T-helper 2 cell treated with Interferon-gamma antibody and Interleukin-4, amounts not matched to agents 100 ng/mL and 5 ng/mL, for 36 hours (primary cell): ENCODE results near the gene FGF18. TPM values are rescaled to one million over a fixed set of nuclear protein-coding genes. Genes with fewer than 3 reads are reported as not detected.

Experiments used
- intact Hi-C: fragments of 100-400 bp; cut with micrococcal nuclease; formaldehyde crosslinking; loops from one replicate; pipeline ENCODE4 v1.15.1; 2023
- total RNA-seq: library from RNA; stranded (reverse); gene quantifications from 2 replicates; pipeline ENCODE4 v1.2.3, GENCODE V29; 2022

FGF18 gene
- total RNA-seq, 1 donor from 2014 or later, result 0.20 TPM

DNA sequence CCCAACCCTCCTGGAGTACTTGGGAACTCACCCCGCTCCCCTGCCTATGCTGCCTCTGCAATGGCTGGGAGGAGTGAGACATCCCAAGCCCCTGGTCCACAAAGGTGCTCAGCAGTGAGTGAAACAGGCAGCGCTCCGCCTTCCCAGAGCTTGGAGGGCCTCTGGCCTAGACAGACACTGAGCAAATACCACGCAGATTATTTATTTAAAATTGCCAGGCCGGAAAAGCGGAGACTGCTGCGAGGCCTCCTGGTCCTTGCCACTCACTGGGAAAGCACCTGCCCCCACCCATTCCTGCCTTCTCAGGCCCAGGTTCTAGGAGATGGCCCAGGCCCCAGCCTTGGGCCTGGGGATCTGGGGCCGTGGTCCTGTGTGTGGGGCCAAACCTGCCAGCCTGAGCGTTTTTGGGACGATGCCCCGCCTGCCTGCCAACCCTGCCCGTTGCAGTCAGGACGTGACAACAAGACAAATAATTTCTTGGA is 17.4 kb downstream of the FGF18 start:
- intact Hi-C loops, result no loop called here

DNA sequence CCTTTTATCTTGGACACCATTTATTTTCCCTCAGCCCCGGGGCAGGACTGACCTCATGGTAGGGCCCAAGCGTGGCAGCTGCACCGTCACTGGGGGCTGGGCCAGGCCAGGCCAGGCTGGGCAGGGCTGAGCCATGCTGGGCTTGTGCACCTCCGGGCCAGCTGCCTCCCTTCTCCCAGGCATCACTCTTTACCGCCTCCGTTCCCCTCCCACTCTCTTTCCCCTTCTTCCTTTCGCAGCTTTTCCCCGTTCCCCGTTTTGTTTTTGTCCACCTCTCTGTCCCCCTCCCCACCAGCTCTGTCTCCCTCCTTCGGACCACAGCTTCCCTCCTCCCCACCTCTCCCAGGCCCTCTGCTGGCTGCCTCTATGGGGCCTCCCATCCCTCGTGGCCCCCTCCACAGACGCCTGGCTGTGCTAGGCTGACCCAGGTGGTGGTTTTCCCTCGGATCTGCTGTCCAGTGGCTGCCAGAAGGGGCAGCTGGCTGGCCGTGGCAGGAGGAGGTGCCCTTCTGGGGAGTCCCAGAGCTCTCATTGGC is 17.9 kb downstream of the FGF18 start:
- intact Hi-C loops, result no loop called here

DNA sequence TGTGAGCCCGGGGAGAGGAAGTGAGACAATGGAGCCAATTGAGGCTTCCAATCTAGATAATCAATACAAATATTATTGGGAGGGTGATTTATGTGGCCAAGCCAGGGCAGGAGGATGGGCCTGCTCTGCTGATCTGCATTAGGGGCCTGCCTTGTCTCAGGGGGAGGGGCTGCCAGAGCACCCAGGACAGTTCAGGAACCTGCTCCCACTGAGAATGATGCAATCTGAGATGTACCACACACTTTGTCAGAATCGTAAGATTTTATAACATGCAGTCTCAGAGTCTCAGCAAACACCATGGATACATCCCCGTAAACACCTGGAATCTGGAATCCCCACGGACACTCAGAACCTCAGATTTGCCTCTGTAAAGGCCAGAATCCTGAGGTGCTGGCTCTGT is 19.3 kb downstream of the FGF18 start:
- intact Hi-C loops, result no loop called here

DNA sequence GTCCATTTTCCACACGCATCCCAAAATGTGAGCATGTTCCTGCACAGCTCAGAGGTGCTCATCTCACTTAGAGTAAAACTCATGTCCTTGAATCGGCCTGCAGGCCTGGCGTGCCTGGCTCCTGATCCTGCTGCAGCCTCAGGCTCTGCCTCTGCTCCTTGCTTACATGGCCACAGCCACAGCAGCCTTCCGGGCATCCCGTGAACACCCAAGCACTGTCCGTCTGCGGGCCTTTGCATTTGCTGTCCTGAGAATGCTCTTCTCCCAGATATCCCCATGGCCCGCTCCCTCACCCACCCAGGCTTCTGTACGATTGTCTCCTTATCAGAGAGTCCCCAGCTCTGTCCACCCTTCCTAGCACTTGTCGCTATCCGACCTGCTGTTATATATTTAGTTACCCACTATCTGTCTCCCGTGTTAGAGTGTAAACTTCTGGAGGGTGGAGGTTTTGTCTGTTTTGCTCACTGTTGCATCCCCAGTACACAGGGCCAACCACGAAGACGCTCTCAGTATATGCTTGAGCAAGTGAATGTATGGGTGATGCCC is 21.9 kb downstream of the FGF18 start:
- intact Hi-C loops, result no loop called here

GRCh38 chr5:171442287-171443042 is 23.0 kb downstream of the FGF18 start:
- intact Hi-C loops, result no loop called here

DNA sequence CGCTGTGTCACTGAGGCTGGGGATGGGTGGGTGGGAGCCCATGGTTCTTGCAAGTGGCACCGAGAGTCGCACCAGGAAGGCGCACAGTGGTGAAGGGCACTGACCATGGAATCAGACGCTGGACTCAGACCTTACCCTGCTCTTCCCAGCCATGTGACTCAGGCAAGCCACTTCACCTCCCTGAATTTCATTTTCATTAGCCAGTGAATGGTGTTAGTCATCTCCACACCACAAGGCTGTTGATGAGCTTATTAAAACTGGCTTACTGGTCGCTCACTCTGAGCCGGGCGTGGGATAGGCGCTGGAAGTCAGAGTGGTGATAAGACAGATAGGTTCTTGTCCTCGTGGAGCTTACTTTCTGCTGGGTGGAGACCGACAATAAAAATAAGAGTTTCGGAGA is 25.1 kb downstream of the FGF18 start:
- intact Hi-C loops, result no loop called here

GRCh38 chr5:171445644-171446516 is 26.4 kb downstream of the FGF18 start:
- intact Hi-C loops, result no loop called here

DNA sequence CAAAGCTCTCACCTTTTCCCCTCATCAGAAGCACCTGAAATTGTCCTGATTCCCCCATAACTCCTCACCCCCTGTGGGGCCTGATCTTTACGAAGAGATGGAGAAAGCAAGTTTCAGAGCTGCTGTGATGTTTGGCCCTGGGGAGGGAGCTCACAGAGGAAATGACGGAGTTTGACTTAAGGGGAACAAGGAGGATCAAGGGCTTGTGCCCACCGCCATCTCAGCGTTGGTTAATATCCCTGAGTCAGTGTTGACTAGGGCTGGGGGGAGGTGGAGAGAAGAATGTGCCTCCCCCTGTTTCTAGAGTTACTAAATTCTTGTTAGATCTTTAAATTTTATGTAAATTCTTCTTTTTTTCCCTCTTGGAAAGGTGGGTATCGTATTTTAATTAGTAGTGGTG is 27.8 kb downstream of the FGF18 start:
- intact Hi-C loops, result no loop called here

- intact Hi-C loops, result no loop called here
Measured at GRCh38 chr5:171449426-171449825, 30.0 kb downstream of the FGF18 start.

DNA sequence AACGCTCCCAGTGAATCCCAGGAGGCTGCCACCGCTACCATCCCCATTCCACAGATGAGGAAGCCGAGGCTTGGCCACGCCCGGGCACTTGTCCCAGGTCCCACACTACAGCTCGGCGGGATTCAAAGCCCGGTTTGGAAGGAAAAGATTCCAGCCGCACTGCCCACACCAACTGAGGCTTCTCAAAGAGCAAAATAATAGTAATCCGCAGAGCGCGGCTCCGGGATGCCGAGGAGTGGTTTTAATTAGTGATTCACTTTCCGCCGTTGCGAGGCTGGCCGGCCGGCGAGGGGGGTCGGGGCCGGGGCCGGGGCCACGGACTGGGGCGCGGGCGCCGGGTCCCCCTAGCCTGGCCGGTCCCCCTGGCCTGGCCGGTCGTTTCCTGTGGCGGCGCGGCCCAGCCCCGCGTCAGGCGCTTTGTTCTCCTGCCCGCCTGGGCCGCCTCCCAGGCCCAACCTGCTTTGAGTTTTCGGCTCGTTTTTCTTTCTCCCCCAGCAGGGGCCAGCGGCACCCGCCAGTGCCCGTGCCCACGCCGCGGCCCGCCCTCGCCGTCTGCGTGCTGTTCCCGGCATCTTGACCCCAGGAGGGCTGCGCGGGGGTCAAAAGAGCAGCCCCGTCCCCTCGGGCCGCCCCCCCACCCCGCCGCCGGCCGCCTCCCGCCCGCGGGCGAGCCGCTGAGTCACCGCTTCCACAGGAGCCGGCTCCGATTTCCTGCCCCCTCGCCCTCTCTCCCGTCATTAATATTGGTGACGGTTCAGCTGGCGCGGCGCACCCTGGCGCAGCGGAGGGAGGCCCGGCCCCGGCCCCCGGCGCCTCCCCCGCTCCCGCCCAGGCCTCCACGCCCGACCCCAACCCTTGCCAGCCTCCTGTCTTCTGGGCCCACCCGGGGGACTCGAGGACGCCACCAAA is 31.2 kb downstream of the FGF18 start:
- intact Hi-C loops, result no loop called here

GRCh38 chr5:171451421-171451820 is 32.0 kb downstream of the FGF18 start:
- intact Hi-C loops, result no loop called here

- intact Hi-C loops, result no loop called here
Measured at GRCh38 chr5:171453056-171453725, 33.7 kb downstream of the FGF18 start.

- intact Hi-C loops, result no loop called here
Measured at GRCh38 chr5:171453988-171454387, 34.5 kb downstream of the FGF18 start.

GRCh38 chr5:171454549-171454948 is 35.1 kb downstream of the FGF18 start:
- intact Hi-C loops, result no loop called here

- intact Hi-C loops, result no loop called here
Measured at GRCh38 chr5:171455522-171455921, 36.1 kb downstream of the FGF18 start.

GRCh38 chr5:171457208-171457981 is 37.9 kb downstream of the FGF18 start:
- intact Hi-C loops, result no loop called here

GRCh38 chr5:171459839-171460238 is 40.4 kb downstream of the FGF18 start:
- intact Hi-C loops, result no loop called here

DNA sequence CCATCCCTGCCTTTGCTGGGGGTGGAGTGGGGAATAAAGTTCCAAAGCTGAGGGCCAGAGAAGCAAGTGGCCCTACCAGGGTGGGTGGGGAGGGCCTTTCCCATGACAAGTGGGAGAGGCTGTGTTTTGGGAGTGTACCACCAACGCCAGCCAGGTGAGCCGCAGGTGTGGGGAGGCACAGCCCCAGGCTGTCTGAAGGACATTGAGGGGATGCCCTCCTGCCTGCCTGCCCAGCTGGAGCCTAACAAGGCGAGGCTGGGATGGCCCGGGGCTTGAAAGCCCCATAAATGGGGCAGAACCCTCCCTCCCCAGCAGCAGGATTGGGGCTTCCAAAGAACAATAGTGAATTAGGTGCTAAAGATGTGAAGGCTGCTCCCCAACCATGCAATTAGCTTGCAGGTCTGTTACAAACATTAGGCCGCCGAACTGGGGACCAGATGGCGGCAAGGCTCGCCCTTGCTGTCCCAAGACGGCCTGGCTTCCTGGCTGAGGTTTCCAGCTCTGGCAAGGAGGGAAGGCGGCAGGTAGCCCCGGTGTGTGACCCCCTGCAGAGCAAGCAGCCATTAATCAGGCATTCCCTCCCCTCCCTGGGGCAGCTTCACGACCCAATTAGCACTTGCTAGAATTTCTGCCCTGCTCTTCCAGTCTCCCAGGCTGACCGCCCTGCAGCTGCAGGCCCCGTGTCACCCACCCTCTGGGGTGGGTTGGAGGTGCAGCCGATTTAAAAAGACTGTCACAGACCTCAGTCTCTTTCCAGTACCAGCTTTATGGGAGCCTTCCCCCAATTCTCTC is 42.9 kb downstream of the FGF18 start:
- intact Hi-C loops, result no loop called here
